HG03354 (cell line): ENCODE results near the gene CLEC4M.
"Not testable (repeated sequence)": the region's sequence is repeated elsewhere in the genome, so short reads cannot be mapped to it uniquely, and the experiment has no call there.

Source experiments
- ATAC-seq: cut with Tn5 transposase; IDR thresholded peaks from one replicate; pipeline ENCODE4 v1.9.1; 2021; ENCODE audit warnings: mild to moderate bottlenecking; ENCODE audit not compliant: unreplicated experiment, poor library complexity, severe bottlenecking

Gene CLEC4M

DNA sequence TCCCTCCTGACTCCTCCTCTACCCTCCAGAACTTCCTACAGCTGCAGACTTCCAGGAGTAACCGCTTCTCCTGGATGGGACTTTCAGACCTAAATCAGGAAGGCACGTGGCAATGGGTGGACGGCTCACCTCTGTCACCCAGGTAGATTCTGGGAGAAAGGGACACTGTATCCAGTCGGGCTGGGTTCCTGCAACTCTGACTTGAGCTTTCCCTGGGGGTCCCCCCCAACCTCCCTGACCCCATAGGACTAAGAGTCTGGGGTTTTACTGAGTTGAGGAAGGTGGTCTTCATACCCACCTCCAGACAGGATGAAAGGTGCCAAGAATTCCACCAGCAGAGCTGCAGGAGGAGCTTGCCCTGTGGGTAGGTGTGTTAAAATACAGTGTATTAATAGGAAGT, 4.4 kb downstream of the CLEC4M start:
- ATAC-seq = no peak

DNA sequence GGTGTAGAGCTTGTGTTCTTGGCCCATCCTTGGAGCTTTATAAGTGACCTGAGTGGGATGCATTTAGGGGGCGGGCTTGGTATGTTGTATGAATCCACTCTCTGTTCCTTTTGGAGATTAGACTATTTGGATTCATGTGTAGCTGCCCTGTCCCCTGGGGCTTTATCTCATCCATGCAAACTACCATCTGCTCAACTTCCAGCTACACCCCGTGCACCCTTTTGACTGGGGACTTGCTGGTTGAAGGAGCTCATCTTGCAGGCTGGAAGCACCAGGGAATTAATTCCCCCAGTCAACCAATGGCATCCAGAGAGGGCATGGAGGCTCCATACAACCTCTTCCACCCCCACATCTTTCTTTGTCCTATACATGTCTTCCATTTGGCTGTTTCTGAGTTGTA, 6.1 kb downstream of the CLEC4M start:
- ATAC-seq = no peak

DNA sequence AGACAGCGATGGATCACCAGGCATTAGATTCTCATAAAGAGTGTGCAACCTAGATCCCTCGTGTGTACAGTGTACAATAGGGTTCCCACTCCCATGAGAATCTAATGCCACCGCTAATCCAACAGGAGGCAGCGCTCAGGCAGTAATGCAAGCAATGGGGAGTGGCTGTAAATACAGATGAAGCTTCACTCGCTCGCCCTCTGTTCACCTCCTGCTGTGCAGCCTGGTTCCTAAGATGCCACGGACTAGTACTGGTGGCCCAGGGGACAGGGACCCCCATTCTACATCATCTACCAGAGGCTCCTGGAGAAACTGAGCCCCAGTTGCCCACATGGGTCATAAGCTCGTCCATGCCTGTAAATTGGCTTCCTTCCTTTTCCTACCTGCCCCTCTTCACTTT, 8.0 kb downstream of the CLEC4M start:
- no peak for ATAC-seq

GRCh38 chr19:7772752-7773291, 9.8 kb downstream of the CLEC4M start:
- ATAC-seq = no peak

- ATAC-seq = no peak
Observed at GRCh38 chr19:7773841-7774240, 10.8 kb downstream of the CLEC4M start.

GRCh38 chr19:7775761-7776160, 12.7 kb downstream of the CLEC4M start:
- ATAC-seq = no peak

DNA sequence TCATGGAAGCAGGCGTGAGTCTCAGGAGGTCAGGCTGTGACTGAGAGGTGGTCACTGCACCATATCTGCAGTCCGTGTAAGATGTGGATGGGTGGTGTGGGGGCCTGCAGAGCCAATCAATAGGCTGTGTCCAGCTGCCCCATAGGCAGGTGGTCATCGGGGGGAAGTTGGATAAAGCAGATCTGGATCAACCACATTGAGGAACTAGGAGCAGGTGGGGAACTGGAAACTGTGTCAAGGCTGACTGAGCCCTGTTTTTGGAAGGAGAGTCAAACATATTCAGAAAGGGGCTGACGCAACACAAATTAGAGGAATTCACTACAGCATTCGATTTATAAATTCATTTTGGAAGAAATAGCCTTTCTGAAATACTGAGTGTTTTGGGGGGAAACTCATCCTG, 15.0 kb downstream of the CLEC4M start:
- ATAC-seq = no peak

DNA sequence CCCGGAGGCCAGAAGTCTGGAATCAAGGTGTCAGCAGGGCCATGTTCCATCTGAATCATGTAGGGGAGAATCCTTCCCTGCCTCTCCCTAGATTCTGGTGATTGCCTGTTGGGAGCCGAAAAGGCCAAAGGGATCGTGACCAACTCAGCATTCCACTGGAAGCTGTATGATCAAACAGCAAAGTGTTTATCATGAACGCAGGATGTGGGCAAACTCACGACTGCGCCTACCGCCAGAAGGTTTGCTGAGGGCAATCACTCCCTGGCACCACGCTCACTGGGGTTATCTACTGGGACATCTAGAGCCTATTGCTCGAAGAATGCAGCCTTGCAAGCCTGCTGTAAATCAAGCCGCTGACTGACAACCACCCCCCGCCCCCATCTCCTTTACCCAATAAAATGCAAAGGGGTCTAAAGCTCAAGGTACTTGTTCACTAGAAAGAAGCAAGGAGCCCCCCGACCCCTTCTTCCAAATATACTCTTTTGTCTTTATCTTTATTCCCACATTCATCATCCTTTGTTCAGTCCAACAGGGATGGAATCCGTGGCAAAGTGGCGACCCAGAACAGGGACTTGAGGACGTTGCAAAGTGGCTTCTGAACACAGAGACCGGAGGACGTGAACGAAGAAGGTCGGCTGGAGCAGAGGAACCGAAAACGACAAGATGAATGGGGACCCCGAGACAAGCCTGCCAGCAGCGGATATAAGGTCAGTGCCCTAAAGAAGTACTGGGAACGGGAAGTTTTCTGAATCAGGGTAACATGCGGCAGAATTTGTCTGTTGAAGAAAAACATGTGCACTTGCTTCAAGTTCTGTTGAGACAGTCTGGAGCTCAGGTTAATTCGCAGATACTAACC, 16.8 kb downstream of the CLEC4M start:
- no peak for ATAC-seq

DNA sequence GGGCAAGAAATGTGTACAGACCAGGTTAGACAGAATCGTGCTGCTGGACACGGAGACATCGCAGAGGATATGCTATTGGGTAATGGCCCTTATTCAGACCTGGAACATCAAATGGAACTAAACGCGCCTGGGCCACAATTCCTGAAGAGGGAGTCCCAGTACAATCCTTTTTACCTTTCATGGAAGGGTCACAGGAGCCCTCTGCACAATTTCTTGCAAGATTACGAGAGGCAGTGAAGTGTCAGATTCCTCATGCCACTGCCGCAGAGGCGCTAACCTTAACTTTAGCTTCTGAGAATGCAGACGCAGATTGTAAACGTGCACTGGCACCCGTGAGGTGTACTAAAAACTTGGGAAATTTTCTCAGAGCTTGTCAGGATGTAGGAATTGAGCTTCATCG, 18.1 kb downstream of the CLEC4M start:
- no peak for ATAC-seq

DNA sequence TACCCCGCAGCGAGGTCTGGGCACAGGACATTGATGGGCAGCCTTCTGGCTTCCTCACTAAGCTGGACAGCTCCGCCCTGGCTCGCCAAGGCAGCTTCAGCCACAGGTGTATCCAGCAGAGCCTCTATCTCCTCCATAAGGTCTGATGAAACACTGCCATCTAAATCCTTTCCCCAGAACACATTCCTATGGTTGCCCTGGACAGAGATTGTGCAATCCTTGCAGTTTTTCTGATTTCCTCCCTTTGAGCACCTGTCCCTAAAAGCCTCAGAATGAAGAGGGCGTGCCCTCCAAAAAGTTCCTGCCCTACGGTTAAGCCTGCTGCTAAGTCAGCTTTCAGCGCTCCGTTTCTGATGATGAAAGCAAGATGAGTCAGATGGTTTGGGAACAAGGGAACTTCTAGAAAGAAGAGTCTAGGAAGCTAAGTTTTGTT, 21.0 kb downstream of the CLEC4M start:
- ATAC-seq = no peak

- no peak for ATAC-seq
Observed at GRCh38 chr19:7784856-7785255, 21.8 kb downstream of the CLEC4M start.

DNA sequence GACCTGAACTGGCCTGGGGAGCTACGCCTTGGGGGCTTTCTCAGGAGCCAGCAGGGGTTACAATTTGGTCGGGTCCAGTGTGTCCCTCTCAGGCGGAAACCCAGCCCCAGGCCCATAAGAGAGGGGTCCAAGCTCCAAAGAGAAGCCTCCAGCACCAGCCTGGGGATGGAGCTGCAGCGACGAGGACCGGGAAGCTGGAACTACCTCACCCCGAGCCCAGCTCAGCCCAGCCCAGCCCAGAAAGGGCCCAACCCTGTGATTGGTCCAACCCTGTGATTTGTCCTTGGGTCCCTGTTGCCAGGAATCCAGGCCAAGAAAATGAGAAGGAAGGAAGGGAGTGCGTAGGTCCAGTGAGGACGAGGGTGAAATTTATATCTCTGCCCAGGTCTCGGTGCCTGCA, 24.1 kb downstream of the CLEC4M start:
- ATAC-seq = no peak

- no peak for ATAC-seq
Observed at GRCh38 chr19:7787602-7788177, 24.6 kb downstream of the CLEC4M start.

GRCh38 chr19:7788178-7788932, 25.3 kb downstream of the CLEC4M start:
- ATAC-seq = no peak

GRCh38 chr19:7788933-7789323, 25.9 kb downstream of the CLEC4M start:
- ATAC-seq = no peak

DNA sequence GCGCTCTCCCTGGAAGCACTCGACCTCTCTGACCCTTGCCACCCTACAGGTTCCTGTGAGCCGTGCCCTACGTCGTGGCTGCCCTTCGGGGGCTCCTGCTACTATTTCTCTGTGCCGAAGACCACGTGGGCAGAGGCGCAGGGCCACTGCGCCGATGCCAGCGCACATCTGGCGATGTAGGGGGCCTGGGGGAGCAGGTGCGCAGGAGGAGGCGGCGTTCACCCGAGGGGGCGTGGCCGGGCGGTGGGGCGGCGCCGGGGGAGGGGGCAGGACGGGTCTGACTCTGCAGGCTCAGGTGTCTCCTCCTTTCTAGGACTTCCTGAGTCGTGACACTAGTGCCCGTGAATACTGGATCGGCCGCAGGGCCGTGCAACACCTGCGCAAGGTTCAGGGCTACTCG, 26.4 kb downstream of the CLEC4M start:
- no peak for ATAC-seq

- no peak for ATAC-seq
Observed at GRCh38 chr19:7790416-7790815, 27.4 kb downstream of the CLEC4M start.

DNA sequence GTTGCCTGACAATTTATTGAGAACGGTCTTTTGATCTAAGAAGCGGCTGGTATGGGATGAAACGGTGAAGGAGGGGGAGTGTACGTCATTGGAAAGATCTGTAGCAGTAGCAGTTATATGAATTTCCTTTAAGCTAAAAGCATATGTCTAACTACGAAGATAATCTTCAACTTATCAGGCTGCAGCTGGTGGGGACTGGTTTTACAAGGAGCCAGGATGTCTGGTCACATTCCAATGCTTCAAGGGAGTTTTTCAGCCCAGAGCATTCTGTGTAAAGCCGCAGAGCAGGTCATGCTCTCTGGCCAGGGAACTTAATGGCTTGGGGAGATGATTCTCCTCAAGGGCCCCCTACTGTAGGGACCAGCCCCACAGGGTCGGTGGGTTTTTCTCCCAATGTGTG, 29.2 kb downstream of the CLEC4M start:
- no peak for ATAC-seq

GRCh38 chr19:7792701-7793100, 29.7 kb downstream of the CLEC4M start:
- not testable (repeated sequence) for ATAC-seq

DNA sequence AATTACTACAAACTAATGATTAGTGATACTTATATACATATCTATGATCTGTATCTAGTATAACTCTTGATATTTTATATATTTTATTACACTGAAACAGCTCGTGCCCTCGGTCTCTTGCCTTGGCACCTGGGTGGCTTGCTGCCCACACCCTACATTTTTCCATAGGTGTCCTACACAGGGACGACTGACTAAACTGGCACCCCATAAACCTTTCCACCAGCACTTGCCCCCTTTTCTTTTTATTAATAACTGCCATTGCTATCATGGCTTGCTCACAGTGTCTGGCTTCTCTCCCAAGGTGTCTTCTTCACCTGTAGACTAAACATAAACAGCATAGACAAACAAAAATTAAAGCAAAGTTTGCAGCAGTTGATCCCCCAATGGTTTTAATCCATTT, 30.4 kb downstream of the CLEC4M start:
- ATAC-seq = no peak
